GM19351 (cell line): Measurements from ENCODE around the gene CDRT15.
"Not testable (repeated sequence)": the region's sequence is repeated elsewhere in the genome, so short reads cannot be mapped to it uniquely, and the experiment has no call there.

Source experiments
- ATAC-seq: cut with Tn5 transposase; IDR thresholded peaks from one replicate; pipeline ENCODE4 v1.9.1; 2021; ENCODE audit warnings: mild to moderate bottlenecking, moderate library complexity; ENCODE audit not compliant: unreplicated experiment

CDRT15 gene

GRCh38 chr17:14186443-14186842 lies 50.2 kb downstream of the CDRT15 start:
- not testable (repeated sequence) for ATAC-seq
